Neuronal stem cell (in vitro differentiated cells): ENCODE measurements around the gene DNAJA1.
A peak's percentile ranks its signal among the peaks of the same experiment; 100 is the strongest.
"Not testable (repeated sequence)": the region's sequence is repeated elsewhere in the genome, so short reads cannot be mapped to it uniquely, and the experiment has no call there.

Experiments
- DNase-seq: peaks from one replicate; pipeline ENCODE4 v3.0.0-alpha.2; 2013; ENCODE audit warnings: low spot score
- H2AFZ ChIP-seq: one replicate; pipeline ENCODE4 v1.6.1; 2013; ENCODE audit warnings: mild to moderate bottlenecking, low read length, inconsistent platforms
- H2AK5ac ChIP-seq: 2 replicates; pipeline ENCODE4 v1.6.1; 2013; ENCODE audit warnings: low read depth, mild to moderate bottlenecking, inconsistent platforms, low read length, moderate library complexity, mixed read lengths
- H2BK120ac ChIP-seq: 2 replicates; pipeline ENCODE4 v1.6.1; 2013; ENCODE audit warnings: low read depth, mild to moderate bottlenecking, inconsistent platforms, low read length, moderate library complexity, mixed read lengths
- H2BK12ac ChIP-seq: one replicate; pipeline ENCODE4 v1.6.1; 2013; ENCODE audit warnings: low read length, inconsistent platforms
- H2BK15ac ChIP-seq: 2 replicates; pipeline ENCODE4 v1.6.1; 2013; ENCODE audit warnings: mild to moderate bottlenecking, low read length, inconsistent platforms, mixed read lengths
- H2BK5ac ChIP-seq: one replicate; pipeline ENCODE4 v1.6.1; 2013; ENCODE audit warnings: inconsistent platforms, mild to moderate bottlenecking, low read length, moderate library complexity
- H3K14ac ChIP-seq: one replicate; pipeline ENCODE4 v1.6.1; 2013; ENCODE audit warnings: low read length, inconsistent platforms
- H3K18ac ChIP-seq: 2 replicates; pipeline ENCODE4 v1.6.1; 2013; ENCODE audit warnings: low read length, inconsistent platforms
- H3K23ac ChIP-seq: 2 replicates; pipeline ENCODE4 v1.6.1; 2013; ENCODE audit warnings: low read depth, mild to moderate bottlenecking, mixed read lengths, low read length, inconsistent platforms; ENCODE audit not compliant: poor library complexity
- H3K27ac ChIP-seq: replicated peaks from 3 replicates; pipeline ENCODE4 v1.5.1; 2013; ENCODE audit warnings: low read length, inconsistent platforms
- H3K27me3 ChIP-seq, 3 experiments: 2 replicates each; pipeline ENCODE4 v1.6.1; 2013; ENCODE audit warnings: low read length in 3 of 3, mild to moderate bottlenecking in 2 of 3, inconsistent platforms in 1 of 3, low read depth in 1 of 3, mixed read lengths in 1 of 3, moderate library complexity in 1 of 3; ENCODE audit not compliant: control insufficient read depth in 3 of 3, insufficient read depth in 3 of 3
- H3K36me3 ChIP-seq, 2 donors: replicated peaks in 1 of 2; 2 replicates each; pipeline ENCODE4 v1.6.1; 2013; ENCODE audit warnings: low read length in 2 of 2; ENCODE audit not compliant: control insufficient read depth in 2 of 2, insufficient read depth in 2 of 2
- H3K4ac ChIP-seq: 2 replicates; pipeline ENCODE4 v1.6.1; 2013; ENCODE audit warnings: inconsistent platforms, mild to moderate bottlenecking, low read length, moderate library complexity
- H3K4me1 ChIP-seq, 2 donors: 1 replicate in 1 of 2; 2 replicates in 1 of 2; pipeline ENCODE4 v1.6.1; 2013; ENCODE audit warnings: low read length in 2 of 2, low read depth in 1 of 2; ENCODE audit not compliant: control insufficient read depth in 2 of 2, insufficient read depth in 1 of 2
- H3K4me2 ChIP-seq: one replicate; pipeline ENCODE4 v1.6.1; 2013; ENCODE audit warnings: mild to moderate bottlenecking, low read length, inconsistent platforms; ENCODE audit not compliant: insufficient read depth, poor library complexity, severe bottlenecking
- H3K4me3 ChIP-seq, 2 donors: 2 replicates each; pipeline ENCODE4 v1.5.1; 2013; ENCODE audit warnings: low read length in 2 of 2, mild to moderate bottlenecking in 2 of 2, inconsistent platforms in 1 of 2, moderate library complexity in 1 of 2
- H3K79me1 ChIP-seq: one replicate; pipeline ENCODE4 v1.6.1; 2013; ENCODE audit warnings: low read depth, mild to moderate bottlenecking, inconsistent platforms, low read length, moderate library complexity
- H3K9ac ChIP-seq: one replicate; pipeline ENCODE4 v1.6.1; 2013; ENCODE audit warnings: mild to moderate bottlenecking, low read depth, low read length, inconsistent platforms; ENCODE audit not compliant: poor library complexity
- H3K9me3 ChIP-seq, 2 donors: replicated peaks in 1 of 2; 2 replicates each; pipeline versions ENCODE3 to v1.6.1; 2013; ENCODE audit warnings: low read length in 2 of 2, mild to moderate bottlenecking in 2 of 2, inconsistent platforms in 1 of 2, low read depth in 1 of 2, mixed read lengths in 1 of 2, moderate library complexity in 1 of 2; ENCODE audit not compliant: control insufficient read depth in 2 of 2, insufficient read depth in 1 of 2
- H4K8ac ChIP-seq: one replicate; pipeline ENCODE4 v1.6.1; 2013; ENCODE audit warnings: low read depth, mild to moderate bottlenecking, inconsistent platforms, low read length, moderate library complexity
- H4K91ac ChIP-seq: one replicate; pipeline ENCODE4 v1.6.1; 2013; ENCODE audit warnings: low read length, low read depth, mild to moderate bottlenecking, inconsistent platforms; ENCODE audit not compliant: poor library complexity
- WGBS, 2 donors: extraction: QIAGEN DNeasy Blood & Tissue Kit; methylation state at CpG; one replicate each; pipeline ENCODE4 v1.1.7; 2013; ENCODE audit warnings: missing lambda C conversion rate in 2 of 2, mixed read lengths in 1 of 2; ENCODE audit not compliant: insufficient read length in 2 of 2, insufficient replicate concordance in 1 of 2; ENCODE audit errors: extremely low coverage in 2 of 2; 5-methylcytosine and 5-hydroxymethylcytosine counted together

Gene DNAJA1

GRCh38 chr9:33082538-33083326 lies 57.7 kb downstream of the DNAJA1 start:
- H3K4me3 ChIP-seq: no peak overlapping the region
- no peaks in the 10 kb centered on the region for H3K4me1 ChIP-seq
- no peak overlapping the region for H2AK5ac ChIP-seq
- H2BK15ac ChIP-seq: no peak overlapping the region
- H2BK12ac ChIP-seq: no peak overlapping the region
- no CpG with 5 or more reads among the region's 8 CpGs for WGBS, 2 donors
- H3K4ac ChIP-seq: no peak overlapping the region
- no peak overlapping the region for H3K23ac ChIP-seq
- no peak overlapping the region for H3K9ac ChIP-seq
- peaks cover 0 to 3% of the 10 kb centered on the region in 2 donors for H3K9me3 ChIP-seq
- no peaks in the 10 kb centered on the region for H3K79me1 ChIP-seq
- no peak overlapping the region for H2BK120ac ChIP-seq
- H2AFZ ChIP-seq: peak overlapping the region; percentile 9
- H3K27me3 ChIP-seq: no peaks in the 10 kb centered on the region
- no peak overlapping the region for H4K91ac ChIP-seq
- no peak overlapping the region for H3K27ac ChIP-seq
- H3K14ac ChIP-seq: no peak overlapping the region
- H4K8ac ChIP-seq: no peak overlapping the region
- H3K18ac ChIP-seq: no peak overlapping the region
- DNase-seq: no peak
- H3K36me3 ChIP-seq: no peaks in the 10 kb centered on the region
- no peak overlapping the region for H2BK5ac ChIP-seq
- no peak overlapping the region for H3K4me2 ChIP-seq

- H3K4me3 ChIP-seq, H3K4me2 ChIP-seq, H3K18ac ChIP-seq, H2BK15ac ChIP-seq, H3K79me1 ChIP-seq, H3K27ac ChIP-seq, DNase-seq, H2AK5ac ChIP-seq, H3K4me1 ChIP-seq, H2BK120ac ChIP-seq, H3K4ac ChIP-seq, H4K8ac ChIP-seq, H2BK12ac ChIP-seq, H3K9me3 ChIP-seq, H2AFZ ChIP-seq, H3K36me3 ChIP-seq, H3K23ac ChIP-seq, H2BK5ac ChIP-seq, H3K14ac ChIP-seq, H3K9ac ChIP-seq, H4K91ac ChIP-seq, H3K27me3 ChIP-seq: not testable (repeated sequence)
- no CpG with 5 or more reads among the region's 9 CpGs for WGBS, 2 donors
Measured at GRCh38 chr9:33085672-33086071, 60.6 kb downstream of the DNAJA1 start.
